ENCODE results near the gene MAP6D1. TPM values are rescaled to one million over a fixed set of nuclear protein-coding genes. Genes with fewer than 3 reads are reported as not detected.

The MAP6D1 gene
- total and polyA plus RNA-seq, 2 donors from 2014 or later: 1.4 to 1.5 TPM

GRCh38 chr3:183854318-183855035 is 29.1 kb upstream of the MAP6D1 start:
- Histone ChIP-seq H3K4me1 (ENCODE audit: control insufficient read depth in 2 of 3, insufficient read depth in 2 of 3, low read depth in 1 of 3, low read length in 3 of 3) (no peaks in the 10 kb centered on the region), H3K27ac (ENCODE audit: low read depth in 2 of 2, low read length in 2 of 2) (no peak overlapping the region), H3K4me3 (ENCODE audit: low read length in 3 of 3) (no peak overlapping the region), H3K27me3 (ENCODE audit: control insufficient read depth, insufficient read depth, low read length) (no peaks in the 10 kb centered on the region), H3K36me3 (ENCODE audit: control insufficient read depth in 2 of 3, insufficient read depth in 3 of 3, low read length in 3 of 3) (peaks cover 0 to 14% (median 6%) of the 10 kb centered on the region in 3 donors), H3K9me3 (ENCODE audit: control insufficient read depth in 2 of 3, insufficient read depth in 1 of 3, low read length in 3 of 3) (no peaks in the 10 kb centered on the region), H3K9ac (ENCODE audit: low read length in 3 of 3) (no peak overlapping the region)
- intact Hi-C loops (cut with DNase I): no loop called here
- DNase-seq (no peak), FAIRE-seq (no peak)
- TF ChIP-seq CTCF (IDR thresholded peaks at IDR 0.05; ENCODE audit: borderline replicate concordance, extremely low read depth, insufficient read depth): no peak

GRCh38 chr3:183845608-183846288 is 20.4 kb upstream of the MAP6D1 start:
- TF ChIP-seq CTCF (IDR thresholded peaks at IDR 0.05; ENCODE audit: borderline replicate concordance, extremely low read depth, insufficient read depth): no peak
- DNase-seq: no peak
- H3K27me3 ChIP-seq (ENCODE audit: control insufficient read depth, insufficient read depth, low read length): no peaks in the 10 kb centered on the region
- H3K27ac ChIP-seq (ENCODE audit: low read depth in 2 of 2, low read length in 2 of 2): no peak overlapping the region
- intact Hi-C loops (cut with DNase I): no loop called here
- no peak overlapping the region for H3K4me3 ChIP-seq (ENCODE audit: low read length in 3 of 3)
- FAIRE-seq: no peak
- H3K9me3 ChIP-seq (ENCODE audit: control insufficient read depth in 2 of 3, insufficient read depth in 1 of 3, low read length in 3 of 3): no peaks in the 10 kb centered on the region
- H3K4me1 ChIP-seq (ENCODE audit: control insufficient read depth in 2 of 3, insufficient read depth in 2 of 3, low read depth in 1 of 3, low read length in 3 of 3): no peaks in the 10 kb centered on the region
- no peak overlapping the region for H3K9ac ChIP-seq (ENCODE audit: low read length in 3 of 3)
- H3K36me3 ChIP-seq (ENCODE audit: control insufficient read depth in 2 of 3, insufficient read depth in 3 of 3, low read length in 3 of 3): peaks cover 5 to 36% (median 30%) of the 10 kb centered on the region in 3 donors

GRCh38 chr3:183845090-183845489 is 19.7 kb upstream of the MAP6D1 start:
- H3K4me3 ChIP-seq (ENCODE audit: low read length in 3 of 3): no peak overlapping the region
- no peaks in the 10 kb centered on the region for H3K27me3 ChIP-seq (ENCODE audit: control insufficient read depth, insufficient read depth, low read length)
- intact Hi-C loops (cut with DNase I): no loop called here
- DNase-seq (no peak), FAIRE-seq (no peak)
- peaks cover 6 to 37% (median 30%) of the 10 kb centered on the region in 3 donors for H3K36me3 ChIP-seq (ENCODE audit: control insufficient read depth in 2 of 3, insufficient read depth in 3 of 3, low read length in 3 of 3)
- no peak overlapping the region for H3K27ac ChIP-seq (ENCODE audit: low read depth in 2 of 2, low read length in 2 of 2)
- H3K4me1 ChIP-seq (ENCODE audit: control insufficient read depth in 2 of 3, insufficient read depth in 2 of 3, low read depth in 1 of 3, low read length in 3 of 3): no peaks in the 10 kb centered on the region
- no peaks in the 10 kb centered on the region for H3K9me3 ChIP-seq (ENCODE audit: control insufficient read depth in 2 of 3, insufficient read depth in 1 of 3, low read length in 3 of 3)
- H3K9ac ChIP-seq (ENCODE audit: low read length in 3 of 3): no peak overlapping the region
- TF ChIP-seq CTCF (IDR thresholded peaks at IDR 0.05; ENCODE audit: borderline replicate concordance, extremely low read depth, insufficient read depth): no peak
